Measurements from ENCODE around the gene SCGB1C1. TPM values are rescaled to one million over a fixed set of nuclear protein-coding genes. Genes with fewer than 3 reads are reported as not detected.
"Not testable (repeated sequence)": the region's sequence is repeated elsewhere in the genome, so short reads cannot be mapped to it uniquely, and the experiment has no call there.

SCGB1C1 gene
- total RNA-seq, 2 experiments from 2014 or later, result not detected

DNA sequence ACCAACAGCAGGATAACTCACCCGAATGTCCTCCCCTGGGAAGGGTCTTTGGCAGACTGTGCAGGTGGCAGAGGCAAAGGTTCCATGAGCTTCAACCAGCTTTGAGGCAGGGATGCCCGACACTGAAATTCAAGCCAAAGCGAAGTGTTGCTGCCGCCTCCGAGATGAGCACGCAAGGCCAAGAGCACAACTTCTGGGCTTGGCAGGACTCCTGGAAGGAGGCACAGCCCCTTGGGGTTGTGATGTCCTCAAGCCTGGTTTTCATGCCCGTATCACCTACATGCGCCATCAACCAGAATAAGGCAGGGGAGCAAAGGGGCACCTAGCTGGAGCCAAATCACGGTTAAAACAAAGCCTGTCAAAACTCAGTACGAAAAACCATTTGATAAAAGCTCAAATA is 37.6 kb downstream of the SCGB1C1 start:
- DNase-seq (no peak), ATAC-seq (ENCODE audit: low read depth) (no peak)
- POLR2A ChIA-PET, result no interaction called here
- peaks cover 15% of the 10 kb centered on the region for H3K4me1 Mint-ChIP-seq
- no peaks in the 10 kb centered on the region for H3K27me3 Mint-ChIP-seq
- H3K27ac Mint-ChIP-seq, result no peak overlapping the region
- no peak overlapping the region for H3K4me3 Mint-ChIP-seq
- H3K9me3 Mint-ChIP-seq, result no peaks in the 10 kb centered on the region
- H3K36me3 Mint-ChIP-seq, result peaks cover 2% of the 10 kb centered on the region

DNA sequence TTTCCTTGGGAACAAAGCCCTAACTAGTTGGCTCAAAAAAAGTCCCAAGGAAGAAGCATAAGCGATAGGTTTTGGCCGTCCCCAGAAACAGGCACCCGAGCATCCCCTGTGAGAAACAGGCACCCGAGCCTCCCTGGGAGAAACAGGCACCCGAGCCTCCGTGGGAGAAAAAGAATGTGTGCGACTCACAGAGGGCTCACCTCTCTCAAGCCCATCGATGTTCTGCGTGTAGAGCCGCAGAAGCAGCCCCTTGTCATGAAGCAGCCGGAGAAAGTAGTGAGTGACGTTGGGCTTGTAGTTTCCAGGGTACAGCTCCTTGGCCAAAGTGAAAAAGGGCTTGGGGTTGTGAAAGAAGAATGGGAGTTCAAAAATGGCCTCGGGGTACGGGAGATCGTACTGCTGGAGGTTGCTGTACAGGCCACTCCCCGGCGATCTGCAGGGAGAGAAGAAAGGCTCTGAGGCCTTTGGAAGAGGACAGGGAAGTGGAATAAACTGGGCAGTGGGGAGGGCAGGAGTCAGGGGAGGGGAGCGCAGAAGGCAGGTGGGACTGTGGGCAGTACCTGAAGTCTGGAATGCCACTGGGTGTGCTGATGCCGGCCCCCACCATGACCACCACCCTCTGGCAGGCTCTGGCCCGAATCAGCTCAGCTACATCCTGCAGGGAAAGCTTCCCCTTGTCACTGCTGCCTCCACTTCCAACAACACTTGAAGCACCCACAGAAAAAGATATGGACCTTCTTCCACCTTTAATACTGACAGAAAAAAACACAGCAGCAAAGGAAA is 40.1 kb downstream of the SCGB1C1 start:
- Mint-ChIP-seq H3K27me3 (no peaks in the 10 kb centered on the region), H3K36me3 (peaks cover 2% of the 10 kb centered on the region), H3K4me3 (no peak overlapping the region), H3K27ac (no peak overlapping the region), H3K4me1 (peaks cover 12% of the 10 kb centered on the region), H3K9me3 (no peaks in the 10 kb centered on the region)
- no peak for DNase-seq
- POLR2A ChIA-PET, result no interaction called here
- ATAC-seq (ENCODE audit: low read depth), result no peak

DNA sequence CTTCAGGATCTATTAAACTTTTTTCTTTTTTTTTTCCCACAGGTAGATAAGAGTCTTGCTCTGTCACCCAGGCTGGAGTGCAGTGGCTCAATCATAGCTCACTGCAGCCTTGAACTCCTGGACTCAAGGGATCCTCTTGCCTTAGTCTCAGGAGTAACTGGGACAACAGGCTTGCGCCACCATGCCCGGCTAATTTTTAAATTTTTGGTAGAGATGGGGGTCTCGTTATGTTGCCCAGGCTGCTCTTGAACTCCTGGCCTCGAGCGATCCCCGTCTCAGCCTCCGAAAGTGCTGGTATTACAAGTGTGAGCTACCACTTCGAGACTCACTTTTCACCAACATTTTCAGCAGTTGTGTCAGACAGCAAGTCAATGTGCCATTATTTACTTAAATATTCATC is 42.3 kb downstream of the SCGB1C1 start:
- POLR2A ChIA-PET, result interaction anchor here (0.7 to 5.2 kb wide), 3 partner anchors 16 to 52 kb away, joined by 3 to 44 read pairs (median 3); partner anchors contain the start of genes BET1L and RIC8A
- H3K27me3 Mint-ChIP-seq, result no peaks in the 10 kb centered on the region
- no peak for ATAC-seq (ENCODE audit: low read depth)
- H3K9me3 Mint-ChIP-seq, result no peaks in the 10 kb centered on the region
- DNase-seq, result no peak
- H3K4me3 Mint-ChIP-seq, result peak overlapping the region; percentile 88
- peaks cover 4% of the 10 kb centered on the region for H3K36me3 Mint-ChIP-seq
- H3K27ac Mint-ChIP-seq, result peak overlapping the region; percentile 85
- H3K4me1 Mint-ChIP-seq, result peaks cover 26% of the 10 kb centered on the region

DNA sequence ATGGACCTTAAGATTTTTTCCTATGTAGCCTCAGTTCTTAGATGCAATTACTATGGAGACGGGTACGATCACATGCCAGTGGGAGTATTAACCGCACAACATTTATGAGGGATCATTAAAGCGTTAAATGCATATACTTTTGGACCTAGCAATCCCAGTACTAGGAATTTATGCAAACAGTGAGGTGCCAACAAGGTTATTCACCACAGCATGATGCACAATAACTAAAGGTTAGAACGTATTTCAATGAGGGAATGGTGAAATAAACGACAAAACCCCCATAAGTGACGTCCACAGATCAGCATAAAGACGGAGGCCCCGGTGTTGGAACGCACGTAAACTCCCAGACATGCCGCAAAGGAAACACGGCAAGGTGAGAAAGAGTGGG is 42.7 kb downstream of the SCGB1C1 start:
- peaks cover 4% of the 10 kb centered on the region for H3K36me3 Mint-ChIP-seq
- no peaks in the 10 kb centered on the region for H3K27me3 Mint-ChIP-seq
- DNase-seq (no peak), ATAC-seq (ENCODE audit: low read depth) (peak; percentile 34)
- POLR2A ChIA-PET, result interaction anchor here (1.4 to 5.2 kb wide), 2 partner anchors 15 to 28 kb away, joined by 3 to 44 read pairs; partner anchors contain the start of genes BET1L and RIC8A
- no peaks in the 10 kb centered on the region for H3K9me3 Mint-ChIP-seq
- H3K4me1 Mint-ChIP-seq, result peaks cover 28% of the 10 kb centered on the region
- H3K4me3 Mint-ChIP-seq, result peak overlapping the region; percentile 88
- H3K27ac Mint-ChIP-seq, result peak overlapping the region; percentile 85

DNA sequence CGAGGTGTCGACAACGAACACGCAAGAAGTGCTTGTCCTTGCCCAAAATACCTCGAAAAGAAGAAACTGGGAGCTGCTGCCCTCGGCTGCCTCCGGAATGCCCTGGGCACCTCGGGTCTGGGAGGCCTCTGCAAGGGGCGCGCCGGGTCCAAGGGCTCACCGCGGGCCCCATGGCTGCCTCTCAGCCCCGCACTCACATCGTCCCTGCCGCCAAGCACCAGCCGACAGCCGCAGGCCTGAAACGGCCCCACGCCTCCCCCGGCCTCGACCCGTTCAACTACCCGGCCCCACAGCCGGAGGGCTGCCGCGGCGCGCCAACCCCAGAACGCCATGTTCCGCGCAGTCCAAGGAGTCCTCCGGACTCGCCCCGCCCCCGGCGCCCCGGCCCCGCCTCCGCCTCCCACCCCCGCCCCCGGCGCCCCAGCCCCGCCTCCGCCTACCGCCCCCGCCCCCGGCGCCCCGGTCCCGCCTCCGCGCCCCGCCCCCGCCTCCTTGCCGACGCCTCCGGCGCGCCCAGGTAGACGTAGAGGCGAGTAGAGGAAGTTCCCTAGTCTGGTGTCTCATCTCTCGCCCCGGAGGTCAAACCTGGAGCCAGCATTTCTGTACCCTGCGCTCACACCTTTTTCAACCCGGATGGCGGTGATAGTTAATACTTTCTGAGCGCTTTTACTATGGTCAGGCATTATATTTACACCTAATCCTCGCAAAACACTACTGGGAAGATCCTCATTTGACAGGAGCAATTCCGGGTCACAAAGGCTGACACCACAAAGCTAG is 43.3 kb downstream of the SCGB1C1 start, which contains the start of gene SIRT3:
TSS of gene SIRT3 (minus strand) at position 346 of the 777 bp plus-strand sequence. CDS start at position 332, 14 bp downstream.
- POLR2A ChIA-PET, result interaction anchor here (1.1 to 5.2 kb wide), 7 partner anchors 15 to 212 kb away, joined by 3 to 44 read pairs (median 8); partner anchors contain the start of genes BET1L and RIC8A

DNA sequence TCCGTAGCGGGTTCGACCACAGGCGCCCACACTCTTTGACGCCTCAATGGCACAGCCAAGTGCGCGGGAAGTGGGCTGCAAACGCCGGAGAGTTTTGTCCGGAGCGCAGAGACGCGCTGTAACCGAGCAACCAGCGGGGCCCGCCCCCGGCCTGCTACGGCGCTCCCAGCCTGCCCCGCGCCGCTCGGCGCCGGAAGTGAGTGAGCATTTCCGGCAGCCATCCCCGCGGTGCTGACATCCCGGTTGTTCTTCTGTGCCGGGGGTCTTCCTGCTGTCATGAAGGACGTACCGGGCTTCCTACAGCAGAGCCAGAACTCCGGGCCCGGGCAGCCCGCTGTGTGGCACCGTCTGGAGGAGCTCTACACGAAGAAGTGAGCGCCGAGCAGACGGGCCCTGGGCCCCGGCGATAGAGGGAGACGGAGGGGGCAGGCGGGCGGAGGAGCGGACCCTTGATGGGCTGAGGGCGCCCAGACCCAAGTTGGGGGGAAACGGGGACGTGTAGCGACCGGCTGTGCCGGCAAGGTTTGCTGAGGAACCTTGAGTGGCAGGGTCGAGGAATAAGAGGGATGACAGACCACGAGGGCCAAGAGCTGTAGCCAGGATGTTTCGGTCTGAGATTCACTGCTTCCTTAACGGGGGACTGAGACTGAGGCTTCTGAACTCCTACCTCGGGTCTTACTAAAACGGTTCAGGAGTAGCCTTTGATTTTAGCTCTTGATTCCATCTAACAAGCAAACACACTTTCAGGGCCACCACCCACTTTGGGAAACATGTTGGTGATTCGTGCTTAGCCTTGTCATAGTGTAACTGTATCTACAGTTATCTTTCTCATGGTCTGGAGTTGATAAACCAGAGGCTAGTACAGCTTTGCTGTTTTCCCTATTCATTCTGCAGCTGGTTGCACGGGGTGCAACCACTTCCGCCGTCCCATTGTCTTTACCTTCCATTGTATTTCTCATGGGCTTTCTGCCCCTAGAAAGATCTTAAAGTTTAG is 44.2 kb downstream of the SCGB1C1 start, which contains the start of gene PSMD13:
TSS of gene PSMD13 (plus strand) at position 203 of the 994 bp plus-strand sequence. CDS start at position 277, 74 bp downstream.
- Mint-ChIP-seq H3K4me3 (peak within 1 kb of the TSS; percentile 98), H3K4me1 (peaks cover 39% of the 10 kb centered on the region), H3K27me3 (no peaks in the 10 kb centered on the region), H3K9me3 (no peaks in the 10 kb centered on the region), H3K27ac (peak within 1 kb of the TSS; percentile 98), H3K36me3 (peaks cover 13% of the 10 kb centered on the region)
- peak; percentile 92 for DNase-seq
- POLR2A ChIA-PET, result interaction anchor here (0.6 to 5.2 kb wide), 19 partner anchors 10 to 213 kb away, joined by 3 to 44 read pairs (median 4); partner anchors contain the start of genes BET1L, PTDSS2, RIC8A and SIGIRR
- ATAC-seq (ENCODE audit: low read depth), result peak; percentile 85

More for the DNA sequence above, 43.3 kb downstream of the SCGB1C1 start, which contains the start of gene SIRT3:
- no peaks in the 10 kb centered on the region for H3K27me3 Mint-ChIP-seq
- H3K27ac Mint-ChIP-seq, result peak within 1 kb of the TSS; percentile 98
- peak; percentile 84 for DNase-seq
- H3K4me1 Mint-ChIP-seq, result peaks cover 30% of the 10 kb centered on the region
- no peaks in the 10 kb centered on the region for H3K9me3 Mint-ChIP-seq
- peaks cover 6% of the 10 kb centered on the region for H3K36me3 Mint-ChIP-seq
- ATAC-seq (ENCODE audit: low read depth), result peak; percentile 89
- H3K4me3 Mint-ChIP-seq, result peak within 1 kb of the TSS; percentile 98

DNA sequence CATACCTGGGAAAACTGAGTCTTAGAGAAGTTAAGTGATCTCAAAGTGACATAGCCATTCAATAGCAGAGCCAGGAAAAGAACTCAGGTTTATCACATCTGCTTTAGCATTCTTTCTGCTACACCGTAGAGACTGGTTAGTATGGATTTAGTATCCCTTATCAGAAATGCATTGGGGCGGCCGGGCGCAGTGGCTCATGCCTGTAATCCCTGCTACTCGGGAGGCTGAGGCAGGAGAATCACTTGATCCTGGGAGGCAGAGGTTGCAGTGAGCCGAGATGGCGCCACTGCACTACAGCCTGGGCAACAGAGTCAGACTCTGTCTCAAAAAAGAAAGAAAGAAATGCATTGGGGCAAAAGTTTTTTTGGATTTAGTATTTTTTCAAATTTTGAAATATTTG is 45.5 kb downstream of the SCGB1C1 start:
- H3K36me3 Mint-ChIP-seq, result peaks cover 21% of the 10 kb centered on the region
- not testable (repeated sequence) for ATAC-seq (ENCODE audit: low read depth); H3K9me3 Mint-ChIP-seq; H3K27me3 Mint-ChIP-seq; DNase-seq
- peaks cover 40% of the 10 kb centered on the region for H3K4me1 Mint-ChIP-seq
- POLR2A ChIA-PET, result interaction anchor here (1.1 to 5.2 kb wide), 3 partner anchors 10 to 41 kb away, joined by 3 to 44 read pairs (median 6); partner anchors contain the start of genes BET1L and RIC8A
- peak overlapping the region; percentile 98 for H3K4me3 Mint-ChIP-seq
- H3K27ac Mint-ChIP-seq, result peak overlapping the region; percentile 6

DNA sequence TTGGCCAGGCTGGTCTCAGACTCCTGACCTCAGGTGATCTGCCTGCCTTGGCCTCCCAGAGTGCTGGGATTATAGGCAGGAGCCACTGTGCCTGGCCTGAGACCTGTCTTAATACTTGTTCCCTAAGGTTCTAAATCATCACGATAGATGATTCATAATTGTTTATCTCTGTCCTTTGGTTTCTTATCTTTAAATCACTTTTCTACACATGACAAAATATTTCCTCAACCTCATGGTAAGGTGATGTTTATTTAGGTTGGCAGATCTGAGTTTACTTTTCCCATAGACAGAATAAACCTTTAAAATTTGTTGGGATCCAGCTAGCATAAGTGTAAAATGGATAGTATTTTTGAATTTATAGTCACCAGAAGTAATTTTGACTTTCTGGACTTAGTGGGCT is 47.4 kb downstream of the SCGB1C1 start:
- Mint-ChIP-seq H3K27me3 (no peaks in the 10 kb centered on the region), H3K4me3 (no peak overlapping the region), H3K9me3 (no peaks in the 10 kb centered on the region), H3K4me1 (peaks cover 42% of the 10 kb centered on the region), H3K27ac (no peak overlapping the region), H3K36me3 (peaks cover 27% of the 10 kb centered on the region)
- POLR2A ChIA-PET, result no interaction called here
- ATAC-seq (ENCODE audit: low read depth) (no peak), DNase-seq (no peak)

DNA sequence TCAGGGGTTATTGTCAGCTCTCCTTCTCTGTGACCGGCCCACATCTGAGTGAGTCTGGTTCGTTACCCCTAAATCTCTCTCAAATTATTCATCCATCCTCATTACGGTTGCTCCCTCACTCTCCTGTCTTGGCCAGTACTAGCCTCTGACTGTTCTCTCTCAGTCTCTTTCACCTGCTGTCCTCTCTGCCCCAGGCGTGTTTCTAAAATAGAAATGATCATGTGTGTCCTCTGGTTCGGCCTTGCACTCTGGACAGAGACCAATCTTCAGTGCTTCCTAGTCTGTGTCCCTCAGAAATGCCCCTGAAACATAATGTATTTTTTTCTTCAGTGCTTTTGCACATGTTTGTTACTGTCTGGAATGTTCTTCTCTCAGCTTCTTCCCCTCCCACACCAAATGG is 48.8 kb downstream of the SCGB1C1 start:
- DNase-seq (no peak), ATAC-seq (ENCODE audit: low read depth) (no peak)
- Mint-ChIP-seq H3K9me3 (no peaks in the 10 kb centered on the region), H3K27ac (peak overlapping the region; percentile 51), H3K27me3 (no peaks in the 10 kb centered on the region), H3K4me3 (no peak overlapping the region), H3K36me3 (peaks cover 34% of the 10 kb centered on the region), H3K4me1 (peaks cover 37% of the 10 kb centered on the region)
- POLR2A ChIA-PET, result no interaction called here

Other genes starting within 250 kb of the SCGB1C1 start
- 10 to 100 TPM; 56.9 to 61.9 TPM for gene BET1L, start 14.3 kb downstream of the SCGB1C1 start, total RNA-seq
- 100 to 1,000 TPM; 102 to 111 TPM for gene RIC8A, start 14.6 kb downstream of the SCGB1C1 start, total RNA-seq
- gene SIRT3, start 43.3 kb downstream of the SCGB1C1 start, total RNA-seq, result 10 to 100 TPM; 24.3 to 25.2 TPM
- gene PSMD13, start 43.9 kb downstream of the SCGB1C1 start, total RNA-seq, result 100 to 1,000 TPM; 130 to 131 TPM
- gene NLRP6, start 85.3 kb downstream of the SCGB1C1 start, total RNA-seq, result 10 to 100 TPM; 32.1 to 34.0 TPM
- gene PGGHG, start 96.0 kb downstream of the SCGB1C1 start, total RNA-seq, result 100 to 1,000 TPM; 641 to 664 TPM
- not detected for gene IFITM5, start 106.4 kb downstream of the SCGB1C1 start, total RNA-seq
- 1,000 to 10,000 TPM; 1,890 to 1,949 TPM for gene IFITM2, start 114.7 kb downstream of the SCGB1C1 start, total RNA-seq
- gene IFITM1, start 121.0 kb downstream of the SCGB1C1 start, total RNA-seq, result 1,000 to 10,000 TPM; 1,182 to 1,374 TPM
- gene IFITM3, start 127.8 kb downstream of the SCGB1C1 start, total RNA-seq, result 100 to 1,000 TPM; 258 to 267 TPM
- gene B4GALNT4, start 176.4 kb downstream of the SCGB1C1 start, total RNA-seq, result 1 to 10 TPM; 1.1 TPM
- under 1 TPM; 0.30 to 0.45 TPM for gene PKP3, start 201.1 kb downstream of the SCGB1C1 start, total RNA-seq
- 100 to 1,000 TPM; 273 to 276 TPM for gene SIGIRR, start 221.9 kb downstream of the SCGB1C1 start, total RNA-seq
- 100 to 1,000 TPM; 115 to 122 TPM for gene ANO9, start 248.9 kb downstream of the SCGB1C1 start, total RNA-seq